Activated naive CD4-positive, alpha-beta T cell treated with anti-CD3 and anti-CD28 coated beads, Interleukin-2, amount 10 ng/mL, durations not matched to agents 5 hours and 36 hours (primary cell): ENCODE measurements around the gene CYP2A6. TPM values are rescaled to one million over a fixed set of nuclear protein-coding genes. Genes with fewer than 3 reads are reported as not detected.

Source experiments
- total RNA-seq, 2 experiments: library from RNA; stranded (reverse); gene quantifications; one replicate each; pipeline ENCODE4 v1.2.3, GENCODE V29; 2021

Gene CYP2A6, protein sequence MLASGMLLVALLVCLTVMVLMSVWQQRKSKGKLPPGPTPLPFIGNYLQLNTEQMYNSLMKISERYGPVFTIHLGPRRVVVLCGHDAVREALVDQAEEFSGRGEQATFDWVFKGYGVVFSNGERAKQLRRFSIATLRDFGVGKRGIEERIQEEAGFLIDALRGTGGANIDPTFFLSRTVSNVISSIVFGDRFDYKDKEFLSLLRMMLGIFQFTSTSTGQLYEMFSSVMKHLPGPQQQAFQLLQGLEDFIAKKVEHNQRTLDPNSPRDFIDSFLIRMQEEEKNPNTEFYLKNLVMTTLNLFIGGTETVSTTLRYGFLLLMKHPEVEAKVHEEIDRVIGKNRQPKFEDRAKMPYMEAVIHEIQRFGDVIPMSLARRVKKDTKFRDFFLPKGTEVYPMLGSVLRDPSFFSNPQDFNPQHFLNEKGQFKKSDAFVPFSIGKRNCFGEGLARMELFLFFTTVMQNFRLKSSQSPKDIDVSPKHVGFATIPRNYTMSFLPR
- not detected for total RNA-seq

GRCh38 chr19:40850277-40850676 is at the start of gene CYP2A6:
TSS of gene CYP2A6 (minus strand) at chr19:40850447. CDS start at chr19:40850426, 21 bp downstream.

GRCh38 chr19:40882062-40882461 is 31.8 kb upstream of the CYP2A6 start, which contains the start of gene CYP2A7:
TSS of gene CYP2A7 (minus strand) at chr19:40882231. CDS start at chr19:40882210, 21 bp downstream.

DNA sequence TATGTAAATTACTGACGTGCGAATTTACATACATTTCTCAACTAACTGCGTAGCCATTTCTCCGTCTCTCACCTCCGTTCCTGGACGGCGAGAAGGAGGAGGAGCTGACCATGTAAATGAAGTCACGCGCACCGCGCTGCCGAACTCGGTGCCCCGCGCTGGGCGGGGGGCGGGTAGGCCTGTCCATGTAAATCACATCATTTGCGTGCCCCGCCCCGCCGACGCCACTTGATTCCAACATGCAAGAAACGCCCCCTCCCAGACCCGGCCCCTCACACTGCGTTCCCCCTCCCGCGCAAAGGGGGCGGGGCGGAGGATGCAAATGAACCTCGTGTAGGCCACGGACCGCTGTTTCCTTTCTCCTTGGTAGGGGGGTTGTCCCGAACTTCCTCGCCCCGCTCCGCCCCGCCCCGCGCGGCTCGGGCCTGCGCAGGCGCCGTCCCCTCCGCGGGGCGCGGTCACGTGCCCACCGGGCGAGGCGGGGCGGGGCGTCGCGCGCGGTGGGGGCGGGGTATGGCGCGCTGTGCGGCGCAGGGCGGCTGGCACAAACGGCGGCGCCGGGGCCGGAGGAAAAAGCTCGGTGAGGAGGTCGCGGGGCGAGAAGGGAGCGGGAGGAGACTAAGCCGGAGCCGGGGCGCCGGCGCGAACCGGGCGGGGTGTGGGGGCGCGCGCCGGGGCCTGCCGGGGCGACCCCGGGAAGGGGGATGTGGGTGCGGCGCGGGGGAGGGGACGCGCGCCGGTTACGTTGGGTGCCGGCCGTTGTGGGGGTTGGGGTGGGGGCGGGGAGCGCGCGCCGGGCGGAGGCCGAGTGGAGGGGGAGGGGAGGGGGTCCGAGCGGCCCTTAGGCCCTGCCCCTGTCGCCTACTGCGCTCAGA is 51.3 kb downstream of the CYP2A6 start, which contains the start of gene EGLN2:
Gene EGLN2, plus strand, starts transcription at position 509 of the 875 bp plus-strand sequence. CDS start 1,382 bp downstream, outside the sequence.

Other genes with a start within 250 kb of the CYP2A6 start
- gene LTBP4, start 249.1 kb downstream of the CYP2A6 start, total RNA-seq: 10 to 100 TPM; 81.3 to 92.4 TPM
- 1 to 10 TPM; 5.3 to 6.7 TPM for gene NUMBL, start 159.8 kb downstream of the CYP2A6 start, total RNA-seq
- gene COQ8B, start 133.6 kb downstream of the CYP2A6 start, total RNA-seq: 10 to 100 TPM; 28.1 to 30.5 TPM
- 1 to 10 TPM; 5.6 TPM for gene ITPKC, start 133.3 kb downstream of the CYP2A6 start, total RNA-seq
- gene ACTMAP, start 100.0 kb downstream of the CYP2A6 start, total RNA-seq: 10 to 100 TPM; 15.5 to 18.2 TPM
- 100 to 1,000 TPM; 122 to 141 TPM for gene SNRPA, start 99.2 kb downstream of the CYP2A6 start, total RNA-seq
- gene MIA, start 74.9 kb downstream of the CYP2A6 start, total RNA-seq: not detected
- gene RAB4B, start 72.2 kb downstream of the CYP2A6 start, total RNA-seq: 10 to 100 TPM; 63.0 to 65.0 TPM
- gene EGLN2, start 51.3 kb downstream of the CYP2A6 start, total RNA-seq: 100 to 1,000 TPM; 152 to 158 TPM
- gene CYP2A7, start 31.8 kb upstream of the CYP2A6 start, total RNA-seq: not detected
- gene CYP2B6, start 140.8 kb upstream of the CYP2A6 start, total RNA-seq: not detected
- gene CYP2A13, start 238.0 kb upstream of the CYP2A6 start, total RNA-seq: not detected